Measurements from ENCODE around the gene LRMDA.
"Not testable (repeated sequence)": the region's sequence is repeated elsewhere in the genome, so short reads cannot be mapped to it uniquely, and the experiment has no call there.

LRMDA gene

GRCh38 chr10:76509446-76509845, 1078.0 kb downstream of the LRMDA start:
- DNase-seq (ENCODE audit: low read depth) = no peak

GRCh38 chr10:76514321-76514720, 1082.9 kb downstream of the LRMDA start:
- DNase-seq (ENCODE audit: low read depth) = no peak

- DNase-seq (ENCODE audit: low read depth) = no peak
These were observed 1083.4 kb downstream of the LRMDA start for GRCh38 chr10:76514869-76515268.

GRCh38 chr10:76522547-76522946, 1091.1 kb downstream of the LRMDA start:
- DNase-seq (ENCODE audit: low read depth) = no peak

- no peak for DNase-seq (ENCODE audit: low read depth)
These were observed 1091.8 kb downstream of the LRMDA start for GRCh38 chr10:76523246-76523645.

- no peak for DNase-seq (ENCODE audit: low read depth)
These were observed 1092.4 kb downstream of the LRMDA start for GRCh38 chr10:76523791-76524351.

- DNase-seq (ENCODE audit: low read depth) = not testable (repeated sequence)
These were observed 1095.4 kb downstream of the LRMDA start for GRCh38 chr10:76526833-76527232.

- no peak for DNase-seq (ENCODE audit: low read depth)
These were observed 1108.9 kb downstream of the LRMDA start for GRCh38 chr10:76540331-76540730.

- no peak for DNase-seq (ENCODE audit: low read depth)
These were observed 1109.4 kb downstream of the LRMDA start for GRCh38 chr10:76540786-76541185.

- DNase-seq (ENCODE audit: low read depth) = no peak
These were observed 1110.4 kb downstream of the LRMDA start for GRCh38 chr10:76541852-76542251.

GRCh38 chr10:76542307-76542930, 1111.0 kb downstream of the LRMDA start:
- no peak for DNase-seq (ENCODE audit: low read depth)

- no peak for DNase-seq (ENCODE audit: low read depth)
These were observed 1112.2 kb downstream of the LRMDA start for GRCh38 chr10:76543655-76544054.

GRCh38 chr10:76544789-76545188, 1113.4 kb downstream of the LRMDA start:
- DNase-seq (ENCODE audit: low read depth) = no peak

- DNase-seq (ENCODE audit: low read depth) = no peak
These were observed 1115.0 kb downstream of the LRMDA start for GRCh38 chr10:76546411-76546810.

GRCh38 chr10:76547352-76547972, 1116.0 kb downstream of the LRMDA start:
- DNase-seq (ENCODE audit: low read depth) = no peak

- no peak for DNase-seq (ENCODE audit: low read depth)
These were observed 1117.3 kb downstream of the LRMDA start for GRCh38 chr10:76548716-76549115.

- no peak for DNase-seq (ENCODE audit: low read depth)
These were observed 1117.7 kb downstream of the LRMDA start for GRCh38 chr10:76549171-76549570.

- no peak for DNase-seq (ENCODE audit: low read depth)
These were observed 1119.4 kb downstream of the LRMDA start for GRCh38 chr10:76550806-76551205.

- no peak for DNase-seq (ENCODE audit: low read depth)
These were observed 1120.9 kb downstream of the LRMDA start for GRCh38 chr10:76552091-76552873.

- no peak for DNase-seq (ENCODE audit: low read depth)
These were observed 1122.0 kb downstream of the LRMDA start for GRCh38 chr10:76553263-76554032.

GRCh38 chr10:76554033-76554408, 1122.6 kb downstream of the LRMDA start:
- DNase-seq (ENCODE audit: low read depth) = no peak

- no peak for DNase-seq (ENCODE audit: low read depth)
These were observed 1123.1 kb downstream of the LRMDA start for GRCh38 chr10:76554478-76554877.

All from activated T-helper 9 cell treated with anti-CD3 and anti-CD28 coated beads, Interleukin-2, amount 50 U/mL, for 16 hours (primary cell).